ENCODE results near the gene CIITA.

The CIITA gene

DNA sequence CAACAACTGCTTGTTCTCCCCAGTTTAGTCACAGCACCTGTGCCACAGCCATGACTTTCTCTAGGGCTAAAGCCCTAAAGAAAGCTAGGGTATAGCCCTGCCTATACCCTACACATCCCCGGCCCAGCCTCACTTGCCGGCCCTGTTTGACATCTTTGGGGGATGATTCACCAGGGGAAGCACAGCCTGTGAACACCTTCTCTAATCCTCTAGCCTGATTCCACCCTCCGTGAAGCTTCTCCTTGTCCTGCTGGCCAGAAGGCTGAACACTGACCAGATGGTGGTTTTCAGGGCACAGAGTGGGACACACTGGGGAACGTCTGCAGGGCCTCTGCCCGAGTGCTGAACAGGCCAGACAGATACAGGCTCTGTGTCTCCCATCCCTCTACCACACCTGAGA is 73.4 kb downstream of the CIITA start:
- TF ChIP-seq, protein P1, sequence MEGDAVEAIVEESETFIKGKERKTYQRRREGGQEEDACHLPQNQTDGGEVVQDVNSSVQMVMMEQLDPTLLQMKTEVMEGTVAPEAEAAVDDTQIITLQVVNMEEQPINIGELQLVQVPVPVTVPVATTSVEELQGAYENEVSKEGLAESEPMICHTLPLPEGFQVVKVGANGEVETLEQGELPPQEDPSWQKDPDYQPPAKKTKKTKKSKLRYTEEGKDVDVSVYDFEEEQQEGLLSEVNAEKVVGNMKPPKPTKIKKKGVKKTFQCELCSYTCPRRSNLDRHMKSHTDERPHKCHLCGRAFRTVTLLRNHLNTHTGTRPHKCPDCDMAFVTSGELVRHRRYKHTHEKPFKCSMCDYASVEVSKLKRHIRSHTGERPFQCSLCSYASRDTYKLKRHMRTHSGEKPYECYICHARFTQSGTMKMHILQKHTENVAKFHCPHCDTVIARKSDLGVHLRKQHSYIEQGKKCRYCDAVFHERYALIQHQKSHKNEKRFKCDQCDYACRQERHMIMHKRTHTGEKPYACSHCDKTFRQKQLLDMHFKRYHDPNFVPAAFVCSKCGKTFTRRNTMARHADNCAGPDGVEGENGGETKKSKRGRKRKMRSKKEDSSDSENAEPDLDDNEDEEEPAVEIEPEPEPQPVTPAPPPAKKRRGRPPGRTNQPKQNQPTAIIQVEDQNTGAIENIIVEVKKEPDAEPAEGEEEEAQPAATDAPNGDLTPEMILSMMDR (IDR thresholded peaks at IDR 0.05; ENCODE audit: control extremely low read depth, extremely low read depth, low read depth, missing control alignments): no peak
- DNase-seq (ENCODE audit: extremely low spot score): no peak
- CTCF ChIA-PET: interaction anchor here (0.9 to 17.8 kb wide), 9 partner anchors 10 to 637 kb away, joined by 3 to 305 read pairs (median 3); partner anchors contain the start of genes LITAF and SOCS1
- POLR2A ChIA-PET: interaction anchor here (1.6 kb wide), 1 partner anchor 306 kb away, joined by 5 read pairs; the partner anchor contains the start of gene SOCS1

DNA sequence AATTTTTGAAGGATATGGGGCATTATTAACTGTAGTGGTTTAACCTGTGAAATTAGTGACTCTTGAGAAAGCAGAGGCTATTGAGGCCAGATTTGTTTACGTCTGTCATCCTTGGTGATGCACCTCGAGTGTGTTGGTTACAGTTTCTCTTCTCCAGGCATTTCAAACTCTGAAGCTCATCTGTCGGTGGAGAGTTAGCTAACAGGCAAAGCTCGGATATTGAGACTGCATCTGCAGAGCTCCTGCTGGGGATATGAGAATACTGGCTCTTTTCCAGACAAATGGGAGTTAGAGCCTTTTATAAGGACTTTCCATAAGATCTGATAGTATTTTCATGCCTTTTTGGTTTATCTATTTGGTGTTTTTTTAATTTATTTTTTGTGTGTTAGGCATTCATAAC is 74.0 kb downstream of the CIITA start:
- TF ChIP-seq, protein P1 (IDR thresholded peaks at IDR 0.05; ENCODE audit: control extremely low read depth, extremely low read depth, low read depth, missing control alignments): no peak
- ChIA-PET CTCF (interaction anchor here (0.9 to 17.8 kb wide), 5 partner anchors 10 to 455 kb away, joined by 3 to 305 read pairs (median 5); partner anchors contain the start of gene SOCS1), POLR2A (interaction anchor here (1.6 kb wide), 1 partner anchor 305 kb away, joined by 5 read pairs; the partner anchor contains the start of gene SOCS1)
- DNase-seq (ENCODE audit: extremely low spot score): no peak

DNA sequence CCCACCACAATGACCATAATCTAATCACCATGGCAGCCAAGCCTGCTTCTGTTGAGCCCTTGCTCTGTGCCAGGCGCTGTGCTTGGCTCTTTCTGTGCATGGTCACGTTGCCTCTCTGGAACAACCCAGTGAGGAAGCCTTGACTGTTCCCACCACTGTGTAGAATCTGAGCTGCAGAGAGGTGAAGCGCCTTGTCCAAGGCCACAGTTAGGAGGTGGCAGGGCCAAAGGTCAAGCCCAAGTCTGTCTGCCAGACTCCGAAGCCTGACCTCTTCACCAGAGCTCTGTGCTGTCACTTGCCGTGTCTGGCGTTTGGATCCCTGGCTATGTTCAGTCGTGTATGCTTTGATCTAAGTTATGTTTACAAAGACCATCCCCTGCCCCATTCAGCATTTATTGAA is 77.9 kb downstream of the CIITA start:
- DNase-seq (ENCODE audit: extremely low spot score): no peak
- CTCF ChIA-PET: interaction anchor here (0.8 to 17.8 kb wide), 24 partner anchors 9 to 686 kb away, joined by 3 to 305 read pairs (median 4); partner anchors contain the start of genes CLEC16A and SOCS1
- TF ChIP-seq, protein P1 (IDR thresholded peaks at IDR 0.05; ENCODE audit: control extremely low read depth, extremely low read depth, low read depth, missing control alignments): no peak
- POLR2A ChIA-PET: no interaction called here

DNA sequence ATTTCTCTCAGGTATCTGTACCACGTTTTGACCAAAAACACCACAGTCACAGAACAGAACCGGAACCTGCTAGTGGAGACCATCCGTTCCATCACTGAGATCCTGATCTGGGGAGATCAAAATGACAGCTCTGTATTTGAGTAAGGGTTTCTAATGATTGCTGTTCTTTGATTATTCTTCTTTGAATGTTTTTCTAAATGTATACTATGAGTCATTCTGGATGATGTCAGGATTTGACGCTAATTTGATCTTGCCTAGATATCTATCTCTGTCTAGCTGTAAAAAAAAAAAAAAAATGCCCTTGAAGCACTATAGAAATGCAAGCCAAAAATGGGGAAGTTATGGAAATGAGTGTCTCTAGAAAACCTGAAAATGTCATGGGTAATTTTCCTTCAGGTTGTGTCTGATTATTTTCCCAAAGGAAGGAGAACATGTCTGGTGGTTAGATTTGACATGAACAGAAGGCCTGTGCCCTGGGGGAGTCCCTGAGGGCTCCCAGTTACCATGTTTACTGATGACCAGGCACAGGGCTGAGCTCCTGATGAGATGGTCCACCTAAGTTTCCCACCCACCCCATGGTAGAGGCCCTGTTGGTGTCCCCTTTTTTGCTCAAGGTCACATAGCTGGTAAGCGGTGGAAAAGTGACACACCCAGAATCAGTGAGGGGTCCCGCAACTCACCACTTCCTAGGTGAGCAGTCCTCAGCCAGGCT is 80.9 kb downstream of the CIITA start:
- CTCF ChIA-PET: interaction anchor here (0.9 to 17.8 kb wide), 7 partner anchors 5 to 450 kb away, joined by 3 to 305 read pairs (median 5); partner anchors contain the start of gene CLEC16A
- no peak for DNase-seq (ENCODE audit: extremely low spot score)

DNA sequence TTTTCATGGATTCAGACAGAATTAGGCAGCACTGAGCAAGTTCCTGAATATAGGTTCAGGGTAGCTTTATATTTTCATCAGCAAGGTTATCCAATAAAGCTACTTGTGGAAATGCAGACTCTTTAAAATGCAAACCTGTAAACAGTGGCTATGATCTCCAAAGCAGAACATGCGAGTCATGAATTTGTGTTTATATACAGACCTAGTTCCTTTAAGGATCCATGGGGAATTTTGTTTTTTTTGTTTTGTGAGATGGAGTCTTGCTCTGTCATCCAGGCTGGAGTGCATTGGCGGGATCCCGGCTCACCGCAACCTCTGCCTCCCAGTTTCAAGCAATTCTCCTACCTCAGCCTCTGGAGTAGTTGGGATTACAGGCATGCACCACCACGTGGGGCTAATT is 82.2 kb downstream of the CIITA start:
- no peak for DNase-seq (ENCODE audit: extremely low spot score)
- ChIA-PET CTCF (interaction anchor here (0.7 to 17.8 kb wide), 5 partner anchors 5 to 755 kb away, joined by 3 to 305 read pairs (median 6); partner anchors contain the start of gene CLEC16A), POLR2A (no interaction called here)
- TF ChIP-seq, protein P1 (IDR thresholded peaks at IDR 0.05; ENCODE audit: control extremely low read depth, extremely low read depth, low read depth, missing control alignments): no peak

More for the DNA sequence above, 80.9 kb downstream of the CIITA start:
- TF ChIP-seq, protein P1 (IDR thresholded peaks at IDR 0.05; ENCODE audit: control extremely low read depth, extremely low read depth, low read depth, missing control alignments): no peak
- POLR2A ChIA-PET: interaction anchor here (0.6 to 1.3 kb wide), 4 partner anchors 62 to 298 kb away, joined by 3 to 7 read pairs (median 5); partner anchors contain the start of gene SOCS1

DNA sequence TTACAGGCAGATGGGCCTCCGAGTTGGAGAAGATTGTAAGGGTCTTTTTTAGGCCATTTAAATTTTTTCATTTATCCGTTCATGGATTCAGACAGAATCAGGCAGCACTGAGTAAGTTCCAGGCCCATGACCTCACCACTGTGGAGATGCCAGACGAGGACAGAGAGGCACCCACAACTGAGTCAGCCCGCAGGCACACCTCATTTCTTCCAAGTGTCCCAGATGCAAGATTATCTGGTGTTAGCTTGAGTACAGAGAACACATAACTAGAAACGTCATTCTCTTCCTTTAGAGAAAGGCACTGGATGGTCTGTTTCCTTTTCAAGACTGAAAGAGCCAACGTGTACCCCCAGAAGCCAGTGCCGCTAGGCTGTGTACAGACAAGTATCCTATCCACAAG is 84.2 kb downstream of the CIITA start:
- CTCF ChIA-PET: interaction anchor here (1.5 to 17.8 kb wide), 6 partner anchors 3 to 444 kb away, joined by 3 to 305 read pairs (median 153); partner anchors contain the start of genes CLEC16A and SOCS1
- TF ChIP-seq, protein P1 (IDR thresholded peaks at IDR 0.05; ENCODE audit: control extremely low read depth, extremely low read depth, low read depth, missing control alignments): no peak
- POLR2A ChIA-PET: no interaction called here
- no peak for DNase-seq (ENCODE audit: extremely low spot score)
